GM21786 (cell line): Measurements from ENCODE around the gene SLC38A3.
A peak's percentile ranks its signal among the peaks of the same experiment; 100 is the strongest.
"Not testable (repeated sequence)": the region's sequence is repeated elsewhere in the genome, so short reads cannot be mapped to it uniquely, and the experiment has no call there.

Source experiments
- ATAC-seq: cut with Tn5 transposase; IDR thresholded peaks from one replicate; pipeline ENCODE4 v1.9.1; 2021; ENCODE audit not compliant: unreplicated experiment

The SLC38A3 gene

GRCh38 chr3:50210176-50210509, 5.1 kb downstream of the SLC38A3 start:
- ATAC-seq = no peak

DNA sequence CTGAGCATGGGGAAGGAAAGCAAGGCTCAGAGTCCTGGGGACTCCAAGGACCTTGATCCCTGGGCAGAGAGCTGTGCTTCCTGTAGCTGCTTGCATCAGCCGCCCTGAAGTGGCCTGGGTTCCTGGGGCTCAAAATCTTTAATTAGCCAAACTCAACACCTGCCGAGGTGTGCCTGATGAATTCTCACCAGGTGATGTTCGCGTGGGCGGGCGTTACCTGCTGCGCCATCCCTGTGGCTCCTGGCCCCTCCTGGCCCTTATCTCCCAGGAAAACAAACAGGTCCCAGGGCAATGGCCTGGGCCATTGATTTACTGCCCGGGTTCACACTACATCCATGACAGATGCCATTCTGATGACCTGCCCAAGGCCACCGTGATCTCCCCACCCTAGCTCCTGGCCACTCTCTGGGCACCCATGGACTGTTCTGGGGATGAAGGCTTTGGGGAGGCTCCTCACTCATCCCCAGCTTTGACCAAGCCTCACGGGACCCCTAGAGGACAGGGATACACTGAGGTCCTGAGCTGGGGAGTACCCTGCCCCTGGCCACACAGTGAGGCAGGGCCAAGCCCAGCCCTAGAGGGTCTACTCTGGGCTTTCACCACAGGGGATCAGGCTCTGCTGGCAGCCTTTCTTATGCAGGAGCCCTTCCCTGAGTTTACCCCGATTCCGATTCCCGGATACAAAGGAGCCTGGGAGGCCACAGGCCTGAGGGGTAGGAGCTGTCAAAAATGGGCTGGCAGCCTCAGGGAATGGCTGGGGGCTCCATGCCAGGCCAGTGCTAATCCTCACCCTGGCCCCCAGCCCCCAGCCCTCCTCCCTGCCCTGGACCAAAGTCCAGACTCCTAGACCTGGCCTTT, 5.7 kb downstream of the SLC38A3 start:
- no peak for ATAC-seq

- not testable (repeated sequence) for ATAC-seq
Measured at GRCh38 chr3:50211368-50211717, 6.3 kb downstream of the SLC38A3 start.

GRCh38 chr3:50211930-50212329, 6.9 kb downstream of the SLC38A3 start:
- no peak for ATAC-seq

GRCh38 chr3:50212502-50212901, 7.4 kb downstream of the SLC38A3 start:
- ATAC-seq = no peak

DNA sequence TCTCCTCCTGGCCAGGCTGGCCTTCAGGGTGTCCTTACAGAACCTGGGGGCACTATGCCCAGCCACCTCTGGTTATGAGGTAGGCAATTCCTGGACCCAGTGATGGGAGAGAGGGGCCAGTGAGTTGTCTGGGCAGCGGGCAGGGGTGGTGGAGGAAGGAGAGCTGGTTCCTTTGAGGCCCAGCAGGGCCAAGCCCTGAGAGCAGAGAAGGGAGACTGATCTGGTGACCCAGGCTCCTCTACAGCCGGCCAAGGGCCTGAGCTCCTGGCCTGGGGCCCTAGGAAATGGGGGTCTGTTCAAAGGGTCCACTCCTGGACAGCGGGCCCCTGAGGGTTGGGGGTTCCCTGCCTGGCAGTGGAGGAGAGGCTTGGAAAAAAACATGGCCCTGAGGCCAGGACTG, 7.9 kb downstream of the SLC38A3 start:
- ATAC-seq = no peak

GRCh38 chr3:50213373-50213772, 8.3 kb downstream of the SLC38A3 start:
- no peak for ATAC-seq

DNA sequence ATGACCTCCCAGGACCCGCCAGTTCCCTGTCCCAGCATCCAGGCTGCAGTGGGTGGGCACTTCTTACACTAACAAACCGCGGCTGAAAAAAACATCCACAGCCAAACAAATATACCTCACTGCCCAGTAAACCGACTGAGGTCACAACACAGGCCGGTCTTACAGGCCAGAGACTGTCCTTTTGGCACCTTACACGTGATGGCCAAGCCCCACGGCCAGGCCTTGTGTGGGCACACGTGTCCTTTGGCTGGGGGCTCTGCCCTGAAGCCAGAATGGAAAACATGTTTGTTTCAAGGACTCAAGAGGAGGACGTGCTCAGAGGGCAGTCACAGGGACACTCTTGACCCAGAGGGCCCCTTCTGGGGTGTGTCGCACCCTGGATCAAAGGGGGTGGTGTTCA, 9.8 kb downstream of the SLC38A3 start:
- no peak for ATAC-seq

GRCh38 chr3:50215529-50215928, 10.5 kb downstream of the SLC38A3 start:
- no peak for ATAC-seq

DNA sequence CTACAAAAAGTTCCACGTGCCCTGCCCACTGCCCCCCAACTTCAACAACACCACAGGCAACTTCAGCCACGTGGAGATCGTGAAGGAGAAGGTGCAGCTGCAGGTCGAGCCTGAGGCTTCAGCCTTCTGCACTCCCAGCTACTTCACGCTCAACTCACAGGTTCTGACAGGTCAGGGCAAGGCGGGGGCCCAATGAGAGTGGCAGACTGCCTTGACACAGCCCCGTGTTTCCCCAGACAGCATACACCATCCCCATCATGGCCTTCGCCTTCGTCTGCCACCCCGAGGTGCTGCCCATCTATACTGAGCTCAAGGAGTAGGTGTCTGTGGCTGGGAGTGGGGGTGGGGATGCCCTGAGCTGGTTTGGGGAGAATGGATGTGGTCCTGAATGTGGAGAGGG, 12.6 kb downstream of the SLC38A3 start:
- ATAC-seq = no peak

GRCh38 chr3:50218448-50218847, 13.4 kb downstream of the SLC38A3 start:
- ATAC-seq = no peak

- no peak for ATAC-seq
Measured at GRCh38 chr3:50219285-50219684, 14.2 kb downstream of the SLC38A3 start.

DNA sequence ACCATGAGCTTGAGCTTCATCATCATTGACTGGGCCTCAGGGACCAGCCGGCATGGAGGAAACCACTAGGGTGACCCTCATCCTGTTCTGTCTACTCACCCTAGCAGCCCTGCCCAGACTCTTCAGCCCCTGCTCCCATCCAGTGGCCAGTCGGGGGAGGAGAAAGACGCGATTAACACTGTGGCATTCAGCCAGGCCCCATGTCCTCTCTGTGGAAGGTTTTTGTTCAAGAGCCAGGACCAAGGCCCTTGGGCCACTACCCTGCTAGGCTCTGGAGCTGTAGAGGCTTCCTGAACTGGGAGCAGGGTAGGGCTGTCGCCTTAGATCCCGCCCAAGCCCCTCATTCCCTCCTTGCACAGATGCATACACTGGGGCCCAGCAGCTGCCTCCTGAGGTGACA, 15.0 kb downstream of the SLC38A3 start:
- no peak for ATAC-seq

DNA sequence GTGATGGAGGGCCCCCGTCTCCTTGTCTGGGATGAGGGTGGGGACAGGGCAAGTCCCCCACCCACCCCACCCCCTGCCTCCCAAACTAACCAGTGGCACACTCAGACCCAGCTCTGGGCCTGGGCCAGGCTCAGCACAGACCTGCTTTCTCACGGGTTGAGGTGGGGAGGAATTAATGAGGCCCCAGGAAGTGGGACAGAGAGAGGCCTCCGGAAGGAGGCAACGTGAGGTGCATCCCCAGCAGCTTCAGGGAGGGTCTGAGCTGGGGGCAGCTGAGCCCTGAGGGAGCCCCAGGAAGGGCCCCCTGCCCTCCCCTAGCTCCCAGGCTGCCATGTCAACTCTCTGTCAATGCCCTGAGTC, 16.0 kb downstream of the SLC38A3 start:
- no peak for ATAC-seq

DNA sequence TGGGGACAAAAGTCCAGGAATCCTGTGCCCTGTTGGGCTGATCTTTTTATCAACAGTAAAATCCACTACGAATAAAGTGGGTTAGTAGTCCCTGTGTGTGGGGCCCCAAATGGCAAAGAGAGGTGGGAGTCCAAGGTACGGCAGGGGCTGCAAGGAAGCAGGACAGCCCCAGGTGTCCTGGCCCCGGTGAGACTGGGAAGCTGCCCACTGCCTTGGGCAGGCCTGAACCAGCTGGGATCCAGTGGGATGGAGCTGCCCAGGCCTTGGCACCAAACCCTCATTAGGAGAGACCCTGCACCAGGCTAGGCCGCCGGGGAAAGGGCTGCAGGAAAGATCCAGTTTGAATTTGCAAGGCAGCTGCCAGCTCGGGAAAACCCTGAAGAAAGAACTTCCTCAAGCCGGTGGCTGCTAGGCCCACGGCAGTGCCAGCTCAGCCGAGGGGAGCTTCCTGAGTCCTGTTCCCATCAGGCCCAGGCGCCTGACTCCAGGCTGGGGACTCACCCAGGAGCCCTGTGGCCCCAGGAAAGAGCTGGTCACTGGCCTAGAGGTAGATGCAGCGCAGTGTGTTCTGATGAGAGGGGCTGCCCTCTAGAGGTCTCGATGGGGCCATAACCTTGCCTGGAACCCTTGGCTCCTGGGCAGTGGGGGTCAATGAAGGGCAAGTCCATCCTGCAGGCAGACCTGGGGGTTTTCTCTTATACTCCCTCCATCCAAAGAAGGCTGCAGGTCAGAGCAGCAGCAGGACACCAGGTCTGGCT, 16.5 kb downstream of the SLC38A3 start:
- no peak for ATAC-seq

GRCh38 chr3:50222169-50222528, 17.1 kb downstream of the SLC38A3 start:
- no peak for ATAC-seq

DNA sequence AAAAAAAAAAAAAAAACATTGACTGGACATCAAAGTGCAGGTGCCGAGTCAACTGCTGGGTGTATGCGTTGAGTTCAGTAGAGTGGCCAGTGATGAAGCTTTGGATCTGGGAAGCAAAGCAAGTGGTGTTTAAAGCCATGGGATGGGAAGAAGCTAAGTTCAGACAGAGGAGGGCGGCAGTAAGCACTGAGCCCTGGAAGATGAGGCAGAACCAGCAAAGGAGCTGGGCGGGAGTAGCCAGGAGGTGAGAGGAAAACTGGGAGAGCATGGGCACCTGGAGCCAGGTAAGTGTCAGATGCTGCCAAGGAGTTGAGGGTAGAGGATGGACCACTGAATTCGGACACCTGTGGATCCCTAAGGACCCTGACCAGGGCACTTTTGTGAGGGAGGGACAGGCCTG, 19.6 kb downstream of the SLC38A3 start:
- ATAC-seq = no peak

DNA sequence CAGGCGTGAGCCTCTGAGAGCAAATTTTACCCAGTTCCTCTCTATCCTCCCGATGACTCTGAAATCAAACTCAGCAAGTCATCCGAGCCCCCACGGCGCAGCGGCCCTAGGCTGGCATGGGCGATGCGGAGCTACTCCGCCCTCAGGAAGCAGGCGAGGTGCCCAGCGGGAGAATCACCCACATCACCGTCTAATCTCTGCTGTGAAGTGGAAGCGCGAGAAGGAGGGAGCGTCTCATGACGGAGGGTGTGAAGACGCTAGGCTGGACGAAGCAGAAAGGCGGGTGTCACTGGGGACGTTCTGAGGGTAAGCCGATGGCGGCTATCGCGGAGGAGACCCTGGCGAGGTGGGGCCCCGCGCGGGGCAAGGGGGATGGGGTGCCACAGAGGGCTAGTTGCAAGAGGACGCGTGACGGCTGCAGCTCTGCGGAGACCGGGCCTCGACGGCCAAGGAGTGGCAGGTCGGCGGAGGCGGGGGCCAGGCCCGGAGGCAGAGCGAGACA, 21.9 kb downstream of the SLC38A3 start:
- ATAC-seq = peak; percentile 17

- ATAC-seq = peak; percentile 82
Measured at GRCh38 chr3:50227390-50228183, 22.5 kb downstream of the SLC38A3 start.

DNA sequence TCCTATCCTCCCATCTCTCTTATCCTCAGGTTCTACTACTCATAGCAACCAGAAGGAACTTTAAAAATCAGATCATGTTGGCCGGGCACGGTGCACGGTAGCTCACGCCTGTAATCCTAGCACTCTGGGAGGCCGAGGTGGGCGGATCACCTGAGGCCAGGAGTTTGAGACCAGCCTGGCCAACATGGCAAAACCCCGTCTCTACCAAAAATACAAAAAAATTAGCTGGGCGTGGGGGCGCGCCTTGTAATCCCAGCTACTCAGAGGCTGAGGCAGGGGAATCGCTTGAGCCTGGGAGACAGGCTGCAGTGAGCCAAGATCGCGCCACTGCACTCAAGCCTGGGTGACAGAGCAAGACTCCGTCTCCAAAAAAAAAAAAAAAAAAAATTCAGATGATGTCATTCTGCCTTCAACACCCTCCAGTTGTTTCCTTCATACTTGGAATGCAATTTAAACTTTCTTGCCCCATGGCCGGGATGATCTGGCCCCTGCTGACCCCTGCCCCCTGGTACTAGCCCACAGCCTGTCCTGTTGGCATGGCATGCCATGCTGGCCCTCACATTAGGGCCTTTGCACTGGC, 23.2 kb downstream of the SLC38A3 start:
- not testable (repeated sequence) for ATAC-seq

GRCh38 chr3:50229490-50229889, 24.4 kb downstream of the SLC38A3 start:
- ATAC-seq = no peak
